HL-60/S4 (cell line): ENCODE measurements around the gene CCDC57.
"Not testable (repeated sequence)": the region's sequence is repeated elsewhere in the genome, so short reads cannot be mapped to it uniquely, and the experiment has no call there.

Experiments
- in situ Hi-C: fragments of 300-500 bp; cut with MboI; formaldehyde crosslinking; loops from 2 replicates; pipeline ENCODE4 v1.14.3; 2022; ENCODE audit warnings: low sequenced_read_pairs

Gene CCDC57

GRCh38 chr17:82179946-82180475, 32.6 kb downstream of the CCDC57 start:
- in situ Hi-C loops, result no loop called here

- in situ Hi-C loops, result no loop called here
These were observed 33.2 kb downstream of the CCDC57 start for GRCh38 chr17:82179412-82179811.

GRCh38 chr17:82178499-82179261, 34.0 kb downstream of the CCDC57 start:
- in situ Hi-C loops, result no loop called here

- in situ Hi-C loops, result no loop called here
These were observed 34.7 kb downstream of the CCDC57 start for GRCh38 chr17:82177761-82178498.

GRCh38 chr17:82177276-82177675, 35.4 kb downstream of the CCDC57 start:
- in situ Hi-C loops, result no loop called here

GRCh38 chr17:82175951-82176350, 36.7 kb downstream of the CCDC57 start:
- in situ Hi-C loops, result no loop called here

- in situ Hi-C loops, result no loop called here
These were observed 37.4 kb downstream of the CCDC57 start for GRCh38 chr17:82175201-82175600.

GRCh38 chr17:82174042-82174857, 38.4 kb downstream of the CCDC57 start:
- in situ Hi-C loops, result not testable (repeated sequence)

GRCh38 chr17:82173351-82174041, 39.1 kb downstream of the CCDC57 start:
- in situ Hi-C loops, result no loop called here

- in situ Hi-C loops, result no loop called here
These were observed 40.0 kb downstream of the CCDC57 start for GRCh38 chr17:82172486-82173160.

- in situ Hi-C loops, result no loop called here
These were observed 40.8 kb downstream of the CCDC57 start for GRCh38 chr17:82171750-82172375.

- in situ Hi-C loops, result no loop called here
These were observed 42.2 kb downstream of the CCDC57 start for GRCh38 chr17:82170412-82170961.

- in situ Hi-C loops, result no loop called here
These were observed 44.1 kb downstream of the CCDC57 start for GRCh38 chr17:82168568-82168967.

- in situ Hi-C loops, result no loop called here
These were observed 45.6 kb downstream of the CCDC57 start for GRCh38 chr17:82167028-82167427.

GRCh38 chr17:82164853-82165252, 47.8 kb downstream of the CCDC57 start:
- in situ Hi-C loops, result no loop called here

GRCh38 chr17:82161216-82161615, 51.4 kb downstream of the CCDC57 start:
- in situ Hi-C loops, result no loop called here

GRCh38 chr17:82160075-82160474, 52.6 kb downstream of the CCDC57 start:
- in situ Hi-C loops, result no loop called here

- in situ Hi-C loops, result loop anchor here (10.0 kb wide), 1 partner anchor 124 kb away; the partner anchor contains the start of genes DCXR and RAC3
These were observed 53.8 kb downstream of the CCDC57 start for GRCh38 chr17:82158825-82159224.
